NCI-H510A (cell line): ENCODE data around the gene SIAH3.
"Not testable (repeated sequence)": the region's sequence is repeated elsewhere in the genome, so short reads cannot be mapped to it uniquely, and the experiment has no call there.

Experiments used
- DNase-seq: peaks from one replicate; lab custom pipeline; 2025; lab: John Stamatoyannopoulos, UW

Gene SIAH3, protein sequence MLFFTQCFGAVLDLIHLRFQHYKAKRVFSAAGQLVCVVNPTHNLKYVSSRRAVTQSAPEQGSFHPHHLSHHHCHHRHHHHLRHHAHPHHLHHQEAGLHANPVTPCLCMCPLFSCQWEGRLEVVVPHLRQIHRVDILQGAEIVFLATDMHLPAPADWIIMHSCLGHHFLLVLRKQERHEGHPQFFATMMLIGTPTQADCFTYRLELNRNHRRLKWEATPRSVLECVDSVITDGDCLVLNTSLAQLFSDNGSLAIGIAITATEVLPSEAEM

GRCh38 chr13:45851171-45851921, at the start of gene SIAH3:
SIAH3 (minus strand) TSS chr13:45851753; CDS start chr13:45851629, 124 bp downstream.
- DNase-seq = no peak

GRCh38 chr13:45899406-45899805, 47.9 kb upstream of the SIAH3 start:
- no peak for DNase-seq

GRCh38 chr13:45897562-45897961, 46.0 kb upstream of the SIAH3 start:
- DNase-seq = no peak

- no peak for DNase-seq
Measured at GRCh38 chr13:45896285-45896684, 44.7 kb upstream of the SIAH3 start.

GRCh38 chr13:45895881-45896280, 44.3 kb upstream of the SIAH3 start:
- no peak for DNase-seq

GRCh38 chr13:45892513-45892912, 41.0 kb upstream of the SIAH3 start:
- no peak for DNase-seq

DNA sequence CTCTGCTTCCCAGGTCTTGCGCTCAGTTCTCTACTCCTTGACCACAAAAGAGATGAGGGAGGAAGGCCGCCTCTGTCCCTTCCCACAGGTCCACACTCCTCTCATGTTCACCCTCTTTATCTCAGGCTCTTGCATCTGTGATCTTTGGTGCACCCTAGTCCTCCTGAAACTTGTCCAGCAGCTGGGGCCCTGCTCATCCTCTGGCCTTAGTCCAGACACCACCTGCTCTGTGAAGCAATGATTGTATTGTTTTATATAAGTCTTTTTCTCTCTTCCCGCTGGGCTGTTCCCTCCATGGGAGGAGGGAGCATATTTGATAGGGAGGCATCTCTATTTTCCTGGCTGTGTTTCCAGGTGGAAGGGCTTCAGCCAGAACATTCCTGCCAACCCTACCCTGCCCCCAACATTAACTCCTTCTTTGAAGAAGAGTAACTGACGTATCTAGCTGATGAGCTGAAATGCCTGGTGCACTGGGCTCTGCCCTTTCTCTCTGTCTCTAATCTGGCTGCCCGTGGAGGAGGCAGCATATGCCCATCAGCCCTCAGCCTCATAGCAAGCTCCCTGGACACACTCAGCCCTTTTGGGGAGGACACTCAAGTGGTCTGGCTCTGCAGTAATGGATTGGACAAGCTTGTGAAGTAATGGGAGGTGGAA, 38.2 kb upstream of the SIAH3 start:
- DNase-seq = no peak

DNA sequence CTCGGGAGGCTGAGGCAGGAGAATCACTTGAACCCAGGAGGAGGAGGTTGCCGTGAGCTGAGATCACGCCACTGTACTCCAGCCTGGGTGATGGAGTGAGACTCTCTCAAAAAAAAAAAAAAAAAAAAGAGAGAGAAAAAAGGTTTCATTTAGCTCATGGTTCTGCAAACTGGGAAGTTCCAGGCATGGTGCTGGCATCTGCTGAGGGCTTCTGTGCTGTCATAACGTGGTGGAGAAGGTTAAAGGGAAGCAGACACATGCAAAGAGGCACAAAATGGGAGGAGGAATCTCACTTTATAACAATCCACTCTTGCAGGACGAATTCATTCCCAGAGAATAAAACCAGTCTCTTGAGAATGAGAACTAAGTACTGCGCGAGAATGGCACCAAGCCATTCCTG, 34.9 kb upstream of the SIAH3 start:
- no peak for DNase-seq

DNA sequence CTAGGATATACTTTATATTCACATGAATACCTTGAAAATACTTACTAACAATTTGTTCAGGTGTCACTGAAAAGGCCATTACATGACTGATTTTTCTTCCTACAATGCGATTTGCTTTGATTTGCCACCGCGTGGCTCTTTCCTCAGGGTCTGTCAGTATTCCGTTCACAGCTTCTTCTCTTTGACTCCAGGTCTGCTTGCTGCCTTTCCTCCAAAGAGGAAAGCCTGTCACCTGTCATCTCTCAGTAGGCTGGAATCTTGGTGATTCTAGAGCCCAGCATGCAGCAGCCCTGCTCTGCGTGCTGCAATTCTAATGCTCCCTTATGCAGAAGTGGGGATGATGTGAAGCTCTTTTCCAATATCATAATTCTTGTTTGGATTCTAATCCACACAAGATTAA, 33.6 kb upstream of the SIAH3 start:
- no peak for DNase-seq

GRCh38 chr13:45882626-45883025, 31.1 kb upstream of the SIAH3 start:
- DNase-seq = no peak

GRCh38 chr13:45881353-45881752, 29.8 kb upstream of the SIAH3 start:
- DNase-seq = no peak

DNA sequence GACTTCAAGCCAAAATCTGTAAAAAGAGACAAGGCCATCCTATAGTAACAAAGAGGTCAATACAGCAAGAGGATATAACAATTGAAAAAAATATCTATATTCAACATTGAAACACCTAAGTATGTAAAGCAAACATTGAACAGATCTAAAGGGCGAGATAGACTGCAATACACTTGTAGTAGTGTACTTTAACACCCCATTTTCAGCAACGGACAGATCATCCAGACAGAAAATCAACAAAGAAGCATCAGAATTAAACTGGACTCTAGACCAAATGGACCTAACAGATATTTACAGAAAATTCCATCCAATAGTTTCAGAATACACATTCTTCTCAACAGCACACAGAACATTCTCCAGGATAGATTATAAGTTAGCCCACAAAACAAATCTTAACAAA, 28.7 kb upstream of the SIAH3 start:
- DNase-seq = no peak

DNA sequence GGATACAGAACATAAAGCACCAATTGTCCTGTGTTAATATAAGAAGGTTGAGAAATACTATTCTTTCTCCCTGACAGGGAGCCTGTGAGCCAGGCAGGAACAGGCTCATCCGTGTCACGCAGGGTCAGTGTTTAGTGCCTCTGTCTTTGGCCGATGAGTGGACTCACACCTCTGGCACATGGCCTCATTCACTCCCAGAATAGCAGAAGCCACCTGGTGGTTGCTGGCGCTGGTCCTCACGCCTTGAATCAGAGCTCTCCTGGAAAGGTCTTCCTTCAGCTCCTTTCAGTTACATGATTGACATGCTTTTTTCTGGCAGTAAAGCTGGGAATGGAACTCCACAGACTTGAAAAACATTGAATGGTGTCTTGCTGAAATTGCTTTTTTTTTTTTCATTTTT, 28.1 kb upstream of the SIAH3 start:
- no peak for DNase-seq

- no peak for DNase-seq
Measured at GRCh38 chr13:45878966-45879365, 27.4 kb upstream of the SIAH3 start.

DNA sequence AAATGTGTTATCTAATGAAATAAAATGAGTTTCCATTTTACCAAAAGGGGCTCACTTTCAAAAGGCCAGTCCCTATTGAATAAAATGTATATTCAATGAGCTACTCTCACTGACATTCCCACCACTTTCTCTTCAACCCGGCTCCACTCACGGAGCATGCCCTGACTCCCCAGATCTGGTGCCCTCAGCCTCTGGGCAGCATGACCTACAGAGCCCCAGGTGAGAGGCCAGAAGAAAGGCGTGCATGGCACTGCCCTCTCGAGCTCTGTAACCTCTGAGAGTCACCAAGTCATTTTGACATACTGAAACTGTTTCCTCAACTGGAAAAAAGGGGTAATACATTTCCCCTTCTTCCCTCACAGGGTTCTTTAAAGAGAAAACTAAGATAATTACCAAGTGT, 25.2 kb upstream of the SIAH3 start:
- DNase-seq = no peak

DNA sequence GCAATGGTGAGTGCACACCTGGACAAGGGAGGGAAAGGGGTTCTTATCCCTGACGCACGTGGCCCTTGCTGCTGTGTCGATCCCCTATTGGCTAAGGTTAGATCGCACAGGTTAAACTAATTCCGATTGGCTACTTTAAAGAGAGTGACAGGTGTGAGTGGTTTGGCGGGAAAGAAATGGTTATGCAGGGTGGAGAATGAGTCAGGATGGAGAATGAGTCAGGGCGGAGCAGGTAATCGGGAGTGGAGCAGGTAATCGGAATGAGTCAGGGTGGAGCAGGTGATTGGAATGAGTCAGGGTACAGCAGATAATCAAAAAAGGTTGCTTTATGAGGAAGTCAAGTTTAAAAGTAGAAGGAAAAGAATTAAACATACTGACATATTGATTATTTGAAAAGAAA, 24.4 kb upstream of the SIAH3 start:
- DNase-seq = no peak

- DNase-seq = no peak
Measured at GRCh38 chr13:45873491-45874325, 22.2 kb upstream of the SIAH3 start.

- DNase-seq = no peak
Measured at GRCh38 chr13:45872566-45872965, 21.0 kb upstream of the SIAH3 start.

DNA sequence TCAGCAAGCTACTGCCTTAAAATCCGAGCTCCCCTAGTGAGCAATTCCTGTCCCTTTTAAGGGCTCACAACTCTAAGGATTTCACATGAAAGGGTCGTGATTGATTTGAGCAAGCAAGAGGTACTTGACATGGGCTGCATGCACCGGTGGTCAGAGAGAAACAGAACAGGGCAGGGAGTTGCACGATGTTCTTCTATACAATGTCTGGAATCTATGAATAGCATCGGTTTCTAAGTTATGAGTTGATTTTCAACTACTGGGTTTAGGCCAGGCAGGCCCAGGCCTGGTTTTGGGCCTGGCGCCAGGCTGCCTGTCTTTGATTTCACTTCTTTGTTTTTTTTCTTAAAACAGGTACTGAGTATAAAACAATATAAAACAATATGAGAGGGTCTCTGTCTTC, 19.6 kb upstream of the SIAH3 start:
- not testable (repeated sequence) for DNase-seq

GRCh38 chr13:45870232-45870631, 18.7 kb upstream of the SIAH3 start:
- DNase-seq = no peak

DNA sequence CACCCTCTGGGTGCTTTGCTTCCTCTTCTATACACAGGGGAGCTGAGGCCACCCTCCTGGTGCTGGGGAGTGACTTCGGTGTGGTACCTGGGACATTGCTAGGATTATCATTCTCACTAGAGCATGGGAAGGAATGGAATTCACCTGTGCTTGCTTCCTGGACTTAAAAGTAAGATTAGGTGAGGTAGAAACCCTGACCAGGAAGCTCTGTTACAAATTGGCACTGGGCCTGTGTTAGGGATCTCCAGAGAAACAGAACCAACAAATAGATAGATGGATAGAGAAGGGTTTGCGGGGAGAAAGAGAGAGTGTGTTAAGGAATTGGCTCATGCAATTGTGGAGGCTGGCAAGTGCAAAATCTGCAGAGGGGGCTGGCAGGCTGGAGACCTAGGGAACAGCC, 13.9 kb upstream of the SIAH3 start:
- no peak for DNase-seq
